Panc1 (cell line): ENCODE measurements around the gene MAD1L1.

Source experiments
- CTCF ChIP-seq: fragments of 450-650 bp; IDR thresholded peaks from 2 replicates; pipeline ENCODE4 v1.5.1; 2017; ENCODE audit warnings: mild to moderate bottlenecking
- POLR2AphosphoS5 ChIP-seq: IDR thresholded peaks from 2 replicates; pipeline ENCODE4 v1.6.1; 2012; ENCODE audit warnings: mild to moderate bottlenecking, low read depth, low read length, moderate library complexity

- TF ChIP-seq CTCF (no peak), POLR2AphosphoS5 (no peak)
These were observed 298.0 kb downstream of the MAD1L1 start for GRCh38 chr7:1934756-1935155.
